NT2/D1 (cell line): ENCODE data around the gene TCHP.

ENCODE experiments used
- YY1 ChIP-seq: IDR thresholded peaks from 2 replicates; pipeline ENCODE4 v1.6.1; 2011; ENCODE audit not compliant: insufficient read length, insufficient read depth
- ZNF274 ChIP-seq: IDR thresholded peaks from 2 replicates; pipeline ENCODE4 v1.6.1; 2011; ENCODE audit warnings: mild to moderate bottlenecking, low read depth, low read length

DNA sequence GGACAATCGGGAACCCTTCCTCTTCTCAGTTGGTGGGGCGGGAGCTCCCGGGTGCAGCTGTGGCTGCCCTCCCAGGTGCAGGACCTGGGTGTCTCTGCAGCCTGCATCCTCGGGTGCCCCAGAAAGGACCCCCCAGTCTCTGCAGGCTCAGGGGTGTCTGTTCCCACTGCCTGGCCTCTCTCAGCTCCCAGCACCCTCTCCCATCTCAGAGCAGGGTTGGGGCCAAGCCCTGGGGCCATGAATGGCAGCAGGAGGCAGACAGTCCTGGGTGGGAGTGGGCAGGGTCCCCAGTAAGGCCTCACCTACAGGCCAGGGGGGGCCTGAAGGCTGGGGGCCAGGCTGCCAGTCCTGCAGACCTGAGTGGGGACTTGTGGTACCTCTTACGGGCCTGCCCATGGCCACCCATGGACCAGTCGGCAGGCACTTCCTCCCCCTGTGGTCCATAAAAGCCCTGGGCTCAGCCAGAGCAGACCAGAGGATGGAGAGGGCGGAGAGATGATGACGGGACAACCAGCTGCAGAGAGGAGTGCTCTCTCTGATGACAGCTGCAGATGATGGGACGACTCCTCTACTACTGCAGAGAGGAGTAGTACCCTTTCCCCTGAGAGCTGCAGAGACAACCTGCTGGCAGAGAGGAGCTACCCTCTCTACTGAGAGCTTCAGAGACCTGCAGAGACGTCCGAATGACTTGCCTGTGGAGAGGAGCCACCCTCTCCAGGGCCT is 26.6 kb downstream of the TCHP start:
- no peak for TF ChIP-seq YY1
- no peak for TF ChIP-seq ZNF274
